K562 (cell line): ENCODE results near the gene SLC4A9. TPM values are rescaled to one million over a fixed set of nuclear protein-coding genes. Genes with fewer than 3 reads are reported as not detected.

Experiments used
- ATAC-seq: fragments of 200-7000 bp; cut with Tn5 transposase; 3 replicates; pipeline ENCODE4 v1.9.1; 2020; ENCODE audit warnings: moderate library complexity
- BruUV-seq: library from RNA; stranded (reverse); fragments of 400-500 nt; replicated peaks from 2 replicates; lab custom pipeline; 2021; lab: Mats Ljungman, UMichigan
- CTCF ChIA-PET: fragments of 300-600 bp; formaldehyde crosslinking; extraction: SDS; loops from one replicate; lab custom pipeline; 2021; ENCODE audit warnings: low intra/inter-chr PET ratio; lab: Yijun Ruan, JAX
- POLR2A ChIA-PET: fragments of 300-600, 350-650 bp; sonication (Branson Sonifier 250); formaldehyde crosslinking; extraction: SDS; loops from one replicate; lab custom pipeline; 2021; ENCODE audit warnings: antibody characterized with exemption, inconsistent platforms; lab: Yijun Ruan, JAX
- DNase-seq, 4 experiments: peaks; one replicate each; pipeline versions ENCODE4 v3.0.0 to v3.0.0-alpha.2; 2011 to 2018; ENCODE audit warnings: low spot score in 3 of 4, mixed read lengths in 3 of 4; ENCODE audit errors: extremely low read depth in 1 of 4
- FAIRE-seq: peaks from 2 replicates; lab custom pipeline; 2011; peaks lifted over from hg19 to GRCh38; lab: Jason Lieb, UNC
- H2AFZ ChIP-seq: 2 replicates; pipeline ENCODE4 v1.6.0; 2011; ENCODE audit warnings: low read depth, low read length, control low read depth, inconsistent platforms
- H3K27ac ChIP-seq: fragments of 200-600 bp; 3 replicates; pipeline ENCODE4 v1.8.0; 2011; ENCODE audit warnings: low read depth, mild to moderate bottlenecking, control low read depth, inconsistent platforms, low read length, moderate library complexity, mixed read lengths; ENCODE audit errors: extremely low read depth
- H3K27me3 ChIP-seq, 2 experiments: fragments of 300-600 bp in 1 of 2; 2 replicates in 1 of 2; 3 replicates in 1 of 2; pipeline versions ENCODE4 v1.6.0 to v1.8.0; 2011; ENCODE audit warnings: inconsistent platforms in 2 of 2, low read length in 2 of 2, mild to moderate bottlenecking in 1 of 2, mixed read lengths in 1 of 2, moderate library complexity in 1 of 2; ENCODE audit not compliant: control insufficient read depth in 2 of 2, insufficient read depth in 2 of 2
- H3K36me3 ChIP-seq: fragments of 300-600 bp; 3 replicates; pipeline ENCODE4 v1.8.0; 2011; ENCODE audit warnings: mild to moderate bottlenecking, low read length, inconsistent platforms; ENCODE audit not compliant: control insufficient read depth, insufficient read depth
- H3K4me1 ChIP-seq, 2 experiments: fragments of 200-600 bp in 1 of 2; replicated peaks in 1 of 2; 2 replicates in 1 of 2; 3 replicates in 1 of 2; pipeline versions ENCODE4 v1.5.1 to v1.8.0; 2011; ENCODE audit warnings: inconsistent platforms in 2 of 2, low read length in 2 of 2, mild to moderate bottlenecking in 1 of 2, mixed read lengths in 1 of 2, moderate library complexity in 1 of 2; ENCODE audit not compliant: control insufficient read depth in 2 of 2, insufficient read depth in 2 of 2
- H3K4me2 ChIP-seq: 2 replicates; pipeline ENCODE4 v1.6.1; 2011; ENCODE audit warnings: low read length, control low read depth, inconsistent platforms, mixed read lengths; ENCODE audit not compliant: insufficient read depth
- H3K4me3 ChIP-seq: fragments of 200-600 bp; sonication (generic), shearing (Covaris generic); 2 replicates; pipeline ENCODE4 v1.5.1; 2016; ENCODE audit warnings: control low read depth, inconsistent platforms
- H3K79me2 ChIP-seq: fragments of 200-600 bp; 3 replicates; pipeline ENCODE4 v1.8.0; 2011; ENCODE audit warnings: low read length, inconsistent platforms; ENCODE audit not compliant: control insufficient read depth, insufficient read depth
- H3K9ac ChIP-seq, 2 experiments: 2 replicates each; pipeline versions ENCODE4 v1.6.0 to v1.6.1; 2011; ENCODE audit warnings: low read depth in 2 of 2, low read length in 2 of 2, control low read depth in 1 of 2, inconsistent platforms in 1 of 2, mild to moderate bottlenecking in 1 of 2, mixed read lengths in 1 of 2; ENCODE audit not compliant: insufficient read depth in 1 of 2
- H3K9me1 ChIP-seq: one replicate; pipeline ENCODE4 v1.6.0; 2011; ENCODE audit warnings: inconsistent platforms, mild to moderate bottlenecking, low read length, moderate library complexity; ENCODE audit not compliant: control insufficient read depth, insufficient read depth
- H3K9me3 ChIP-seq: replicated peaks from 2 replicates; pipeline ENCODE4 v1.5.1; 2011; ENCODE audit warnings: low read depth, low read length, inconsistent platforms; ENCODE audit not compliant: control insufficient read depth, insufficient read depth
- H4K20me1 ChIP-seq: replicated peaks from 2 replicates; pipeline ENCODE4 v1.6.1; 2011; ENCODE audit warnings: low read length, inconsistent platforms, mixed read lengths; ENCODE audit not compliant: control insufficient read depth, insufficient read depth
- ADNP ChIP-seq: fragments of 200-800 bp; sonication (Bioruptor generic); IDR thresholded peaks from 2 replicates; pipeline ENCODE4 v1.6.1; 2016; ENCODE audit warnings: missing genetic modification characterization, missing compliant biosample characterization
- FOXA3 ChIP-seq, 2 experiments: fragments of 450-650 bp in 1 of 2; sonication (generic) in 1 of 2; formaldehyde crosslinking; IDR thresholded peaks in 1 of 2; conservative IDR thresholded peaks in 1 of 2; 2 replicates each; pipeline versions ENCODE4 v1.4.0 to v1.8.0; 2020 to 2022; ENCODE audit warnings: mild to moderate bottlenecking in 2 of 2, missing genetic modification reagents in 1 of 2
- RB1 ChIP-seq: fragments of 450-650 bp; IDR thresholded peaks from 2 replicates; pipeline ENCODE4 v1.6.1; 2017; ENCODE audit warnings: low read depth, mild to moderate bottlenecking
- RBM15 ChIP-seq: fragments of 200-400 bp; formaldehyde crosslinking; IDR thresholded peaks from 2 replicates; pipeline ENCODE4 v1.6.1; 2018; ENCODE audit warnings: mild to moderate bottlenecking, low read length, moderate library complexity; ENCODE audit not compliant: insufficient read depth
- RFX1 ChIP-seq: fragments of 450-650 bp; IDR thresholded peaks from 2 replicates; pipeline ENCODE4 v1.6.1; 2016; ENCODE audit warnings: mild to moderate bottlenecking, moderate library complexity
- SNRNP70 ChIP-seq: fragments of 200-400 bp; formaldehyde crosslinking; optimal IDR thresholded peaks from 2 replicates; pipeline ENCODE3; 2017; ENCODE audit warnings: low read depth, low read length
- ZNF551 ChIP-seq: fragments of 250-450 bp; sonication (Bioruptor Pico); IDR thresholded peaks from 2 replicates; pipeline ENCODE4 v1.5.0; 2021; ENCODE audit warnings: mild to moderate bottlenecking, moderate library complexity
- WGBS: fragments of 100-300 bp; shearing (Covaris generic); methylation state at CpG from one replicate; pipeline ENCODE4 v1.1.6; 2016; ENCODE audit warnings: low coverage, mixed read lengths; ENCODE audit not compliant: insufficient coverage; ENCODE audit errors: missing lambda C conversion rate; 5-methylcytosine and 5-hydroxymethylcytosine counted together
- in situ Hi-C: fragments of 300-500 bp; cut with MboI; formaldehyde crosslinking; loops from 4 replicates; pipeline ENCODE4 v1.15.0; 2018; ENCODE audit warnings: inconsistent platforms, mixed read lengths
- intact Hi-C: fragments of 100-400 bp; cut with micrococcal nuclease; formaldehyde crosslinking; loops from 2 replicates; pipeline ENCODE4 v1.14.2; 2022
- polyA plus RNA-seq, 8 experiments: library from polyadenylated mRNA; depleted of rRNA in 4 of 8; stranded (reverse) in 5 of 8; unstranded in 3 of 8; fragments of >200 nt; fragmentation: Nextera tagmentation in 2 of 8; fragmentation: Illumina TruSeq in 1 of 8; extraction: Ambion mirVana in 2 of 8; extraction: Trizol in 1 of 8; gene quantifications; 2 replicates each; pipeline versions ENCODE4 v1.2.1 to v1.2.3, GENCODE V29; 2011 to 2014; ENCODE audit warnings: inconsistent platforms in 1 of 8, missing spikeins in 1 of 8
- total RNA-seq, 7 experiments: library from RNA; depleted of rRNA in 6 of 7; stranded (reverse); fragments of >200 nt in 6 of 7; fragmentation: Illumina TruSeq in 2 of 7; extraction: Trizol in 2 of 7; gene quantifications; 2 replicates each; pipeline versions ENCODE4 v1.2.1 to v1.2.3, GENCODE V29; 2011 to 2021; ENCODE audit warnings: low replicate concordance in 1 of 7
- TF ChIP-seq, protein P1 (sequence below), 2 experiments: IDR thresholded peaks in 1 of 2; conservative IDR thresholded peaks in 1 of 2; 2 replicates each; pipeline ENCODE4 v1.6.1; 2016; ENCODE audit warnings: low read depth in 2 of 2, mild to moderate bottlenecking in 1 of 2, missing compliant biosample characterization in 1 of 2, missing genetic modification characterization in 1 of 2, moderate library complexity in 1 of 2
- TF ChIP-seq, protein P2 (sequence below): sonication (generic); formaldehyde crosslinking; IDR thresholded peaks from 2 replicates; pipeline ENCODE4 v1.8.1; 2023; ENCODE audit warnings: mild to moderate bottlenecking, missing genetic modification reagents

Gene SLC4A9
- total and polyA plus RNA-seq, 9 of the 15 experiments (the other 6 are each of a cell fraction or from before 2014, with no cell fraction given), result 0.05 to 0.13 TPM; not detected in 7

DNA sequence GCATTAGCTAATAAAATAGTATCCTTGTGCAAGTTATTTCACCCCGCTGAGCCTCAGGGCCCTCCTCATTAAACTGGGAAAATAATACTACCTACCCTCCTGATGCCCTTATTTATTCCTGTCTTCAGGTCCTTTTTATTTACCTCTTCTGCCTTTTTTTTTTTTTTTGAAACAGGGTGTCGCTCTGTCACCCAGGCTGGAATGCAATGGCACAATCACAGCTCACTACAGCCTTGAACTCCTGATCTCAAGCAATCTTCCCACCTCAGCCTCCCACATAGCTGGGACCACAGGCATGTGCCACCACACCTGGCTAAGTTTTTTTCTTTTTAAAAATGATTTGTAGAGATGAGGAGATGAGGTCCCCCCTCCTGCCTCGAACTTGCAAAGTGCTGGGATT, 34.5 kb upstream of the SLC4A9 start (continued):
- TF ChIP-seq ZNF551 (CRISPR knock-in tag), result no peak

DNA sequence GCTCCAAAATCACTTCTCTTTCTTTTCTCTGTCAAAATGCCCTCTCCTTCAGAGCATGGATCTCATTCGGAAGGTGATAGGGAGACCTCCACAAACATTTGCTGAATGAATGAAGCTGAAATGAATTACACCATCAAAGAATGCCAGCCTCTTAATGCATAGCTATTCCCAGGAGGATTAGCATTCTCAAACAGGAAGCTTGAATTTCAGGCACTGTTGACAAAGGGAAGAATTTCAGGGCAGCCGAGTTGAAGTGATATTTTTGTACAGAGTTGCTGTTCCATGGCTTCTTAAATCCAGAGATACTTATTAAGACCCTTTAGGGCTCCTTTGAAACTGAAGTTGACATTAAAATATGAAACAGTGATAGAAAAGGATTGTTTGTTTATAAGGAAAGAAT, 32.4 kb upstream of the SLC4A9 start:
- in situ Hi-C loops, result no loop called here
- ChIA-PET CTCF (no interaction called here), POLR2A (interaction anchor here (1.0 to 1.3 kb wide), 2 partner anchors 11 to 23 kb away, joined by 3 to 5 read pairs; no protein-coding TSS in a partner anchor)
- WGBS, result 18% methylated on average over 2 of the region's 2 CpGs
- Histone ChIP-seq H3K27ac (no peak overlapping the region), H2AFZ (no peak overlapping the region), H3K27me3 (peaks cover 0 to 4% of the 10 kb centered on the region in 2 experiments; a peak in 2 of 5 replicates), H3K9me1 (no peaks in the 10 kb centered on the region), H3K4me1 (no peaks in the 10 kb centered on the region), H3K79me2 (no peaks in the 10 kb centered on the region), H3K4me3 (no peak overlapping the region), H3K36me3 (no peaks in the 10 kb centered on the region), H4K20me1 (no peaks in the 10 kb centered on the region), H3K9ac (no peak overlapping the region), H3K4me2 (no peak overlapping the region), H3K9me3 (no peaks in the 10 kb centered on the region)
- intact Hi-C loops, result no loop called here
- FAIRE-seq, result peak; percentile 32
- TF ChIP-seq RFX1 (no peak), SNRNP70 (no peak), FOXA3 (CRISPR knock-in tag; conservative IDR thresholded peaks at IDR 0.05 in 1 of 2, IDR thresholded peaks at IDR 0.05 in 1 of 2) (no peak), RB1 (no peak), RBM15 (no peak), ADNP (tag) (no peak)
- TF ChIP-seq, protein P1, sequence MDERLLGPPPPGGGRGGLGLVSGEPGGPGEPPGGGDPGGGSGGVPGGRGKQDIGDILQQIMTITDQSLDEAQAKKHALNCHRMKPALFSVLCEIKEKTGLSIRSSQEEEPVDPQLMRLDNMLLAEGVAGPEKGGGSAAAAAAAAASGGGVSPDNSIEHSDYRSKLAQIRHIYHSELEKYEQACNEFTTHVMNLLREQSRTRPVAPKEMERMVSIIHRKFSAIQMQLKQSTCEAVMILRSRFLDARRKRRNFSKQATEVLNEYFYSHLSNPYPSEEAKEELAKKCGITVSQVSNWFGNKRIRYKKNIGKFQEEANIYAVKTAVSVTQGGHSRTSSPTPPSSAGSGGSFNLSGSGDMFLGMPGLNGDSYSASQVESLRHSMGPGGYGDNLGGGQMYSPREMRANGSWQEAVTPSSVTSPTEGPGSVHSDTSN (CRISPR knock-in tag; IDR thresholded peaks at IDR 0.05; ENCODE audit: low read depth), result no peak
- TF ChIP-seq, protein P1 (tag; conservative IDR thresholded peaks at IDR 0.05; ENCODE audit: low read depth), result no peak
- TF ChIP-seq, protein P2, sequence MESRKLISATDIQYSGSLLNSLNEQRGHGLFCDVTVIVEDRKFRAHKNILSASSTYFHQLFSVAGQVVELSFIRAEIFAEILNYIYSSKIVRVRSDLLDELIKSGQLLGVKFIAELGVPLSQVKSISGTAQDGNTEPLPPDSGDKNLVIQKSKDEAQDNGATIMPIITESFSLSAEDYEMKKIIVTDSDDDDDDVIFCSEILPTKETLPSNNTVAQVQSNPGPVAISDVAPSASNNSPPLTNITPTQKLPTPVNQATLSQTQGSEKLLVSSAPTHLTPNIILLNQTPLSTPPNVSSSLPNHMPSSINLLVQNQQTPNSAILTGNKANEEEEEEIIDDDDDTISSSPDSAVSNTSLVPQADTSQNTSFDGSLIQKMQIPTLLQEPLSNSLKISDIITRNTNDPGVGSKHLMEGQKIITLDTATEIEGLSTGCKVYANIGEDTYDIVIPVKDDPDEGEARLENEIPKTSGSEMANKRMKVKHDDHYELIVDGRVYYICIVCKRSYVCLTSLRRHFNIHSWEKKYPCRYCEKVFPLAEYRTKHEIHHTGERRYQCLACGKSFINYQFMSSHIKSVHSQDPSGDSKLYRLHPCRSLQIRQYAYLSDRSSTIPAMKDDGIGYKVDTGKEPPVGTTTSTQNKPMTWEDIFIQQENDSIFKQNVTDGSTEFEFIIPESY (CRISPR knock-in tag), result no peak
- DNase-seq, result no peak
- BruUV-seq, result no TSS peak
- ATAC-seq, result no peak
